C4-2B (cell line): ENCODE data around the gene DIAPH2.

Source experiments
- CTCF ChIP-seq: fragments of 450-650 bp; conservative IDR thresholded peaks from 2 replicates; pipeline ENCODE4 v1.5.1; 2017; ENCODE audit warnings: mild to moderate bottlenecking
- ZFX ChIP-seq: fragments of 450-650 bp; IDR thresholded peaks from 2 replicates; pipeline ENCODE4 v1.6.1; 2017

GRCh38 chrX:97446298-97446882 is 761.7 kb downstream of the DIAPH2 start:
- TF ChIP-seq CTCF (peak; percentile 46), ZFX (no peak)
